Activated naive CD8-positive, alpha-beta T cell treated with anti-CD3 and anti-CD28 coated beads, Interleukin-2, amount 50 U/mL, for 24 hours (primary cell): ENCODE data around the gene ACD.
A peak's percentile ranks its signal among the peaks of the same experiment; 100 is the strongest.

Source experiments
- ATAC-seq: fragments of 150-1000 bp; cut with Tn5 transposase; one replicate; pipeline ENCODE4 v1.10.0; 2021
- DNase-seq: peaks from one replicate; pipeline ENCODE4 v3.0.0; 2021
- H3K27ac Mint-ChIP-seq: one replicate; pipeline ENCODE4 v1.8.0; 2021; ENCODE audit warnings: mild to moderate bottlenecking, mixed read lengths
- H3K27me3 Mint-ChIP-seq: one replicate; pipeline ENCODE4 v1.8.0; 2021; ENCODE audit warnings: mixed read lengths
- H3K36me3 Mint-ChIP-seq: one replicate; pipeline ENCODE4 v1.8.0; 2021; ENCODE audit warnings: low read depth, mixed read lengths
- H3K4me1 Mint-ChIP-seq: one replicate; pipeline ENCODE4 v1.8.0; 2021; ENCODE audit warnings: mixed read lengths
- H3K4me3 Mint-ChIP-seq: one replicate; pipeline ENCODE4 v1.8.0; 2021; ENCODE audit warnings: mild to moderate bottlenecking, moderate library complexity, mixed read lengths
- H3K9me3 Mint-ChIP-seq: one replicate; pipeline ENCODE4 v1.8.0; 2021; ENCODE audit warnings: mixed read lengths

ACD gene

DNA sequence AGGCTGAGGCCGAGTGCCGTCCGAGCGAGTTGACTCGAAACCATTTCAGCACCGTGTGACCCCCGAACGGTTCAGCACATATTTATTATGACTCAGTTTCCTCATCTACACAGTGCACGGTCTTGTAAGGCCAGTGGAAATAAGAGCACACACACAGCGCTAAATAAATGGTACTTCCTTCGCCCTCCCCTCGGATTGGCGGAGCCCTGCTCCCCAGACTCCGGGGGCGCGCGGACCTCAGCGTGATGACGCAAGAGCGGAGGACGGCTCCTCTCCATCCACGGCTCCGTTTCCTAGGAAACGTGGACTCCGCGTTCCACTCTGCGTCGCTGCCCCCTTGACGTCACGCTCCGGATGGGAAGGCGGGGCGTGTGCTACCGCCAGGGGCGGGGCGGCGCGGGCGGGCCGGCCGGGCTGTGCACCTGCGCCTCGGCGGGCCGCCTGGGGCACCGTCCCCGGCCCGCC is 536 bp upstream of the ACD start, which contains the start of gene PARD6A:
Gene PARD6A (plus strand): TSS at position 397 of the 465 bp plus-strand sequence. CDS start 79 bp downstream, outside the sequence.
- peaks cover 11% of the 10 kb centered on the region for H3K36me3 Mint-ChIP-seq
- ATAC-seq (peak; percentile 83), DNase-seq (peak; percentile 96)
- peaks cover 22% of the 10 kb centered on the region for H3K4me1 Mint-ChIP-seq
- peak within 1 kb of the TSS; percentile 96 for H3K27ac Mint-ChIP-seq
- H3K27me3 Mint-ChIP-seq: no peaks in the 10 kb centered on the region
- no peaks in the 10 kb centered on the region for H3K9me3 Mint-ChIP-seq
- H3K4me3 Mint-ChIP-seq: peak within 1 kb of the TSS; percentile 92

DNA sequence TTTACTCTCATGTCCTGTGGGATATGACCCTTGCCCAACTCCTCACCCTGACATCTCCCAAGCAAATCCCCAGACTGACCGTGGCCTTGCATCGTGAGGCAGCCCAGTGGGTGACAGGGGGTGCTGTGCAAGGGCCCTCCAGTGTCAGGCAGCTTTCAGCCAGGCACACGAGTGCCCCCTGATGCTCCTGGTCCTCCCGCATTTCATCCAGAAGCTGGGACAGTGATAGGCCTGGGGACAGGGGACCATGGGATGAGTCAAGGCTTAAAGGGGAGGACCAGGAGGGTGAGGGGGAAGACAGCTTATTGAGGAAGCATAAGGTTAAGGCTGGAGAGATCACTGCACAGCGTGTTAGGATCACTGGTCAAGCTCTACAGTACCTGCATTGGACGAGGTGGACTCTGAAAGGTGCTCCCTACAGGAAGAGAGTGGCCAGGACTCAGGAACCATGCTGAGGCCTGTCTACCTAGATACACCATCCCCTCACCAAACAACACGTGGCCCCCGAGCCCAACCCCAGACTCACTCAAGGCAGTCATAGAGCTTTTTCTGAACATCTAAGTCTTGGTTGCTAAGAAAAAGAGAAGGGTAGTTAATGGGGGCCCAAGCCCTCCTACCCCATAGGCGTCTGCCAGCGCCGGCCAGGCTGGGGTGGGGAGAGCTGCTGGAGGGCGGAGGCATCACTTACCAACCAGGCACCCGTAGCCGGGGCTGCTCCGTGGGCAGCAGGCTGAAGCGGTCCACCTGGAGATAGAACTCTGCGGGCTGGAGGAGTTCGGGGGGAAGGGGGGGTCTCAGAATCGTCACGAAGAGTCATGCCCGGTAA is 998 bp downstream of the ACD start:
- Mint-ChIP-seq H3K27me3 (no peaks in the 10 kb centered on the region), H3K36me3 (peaks cover 12% of the 10 kb centered on the region), H3K4me3 (peak overlapping the region; percentile 92), H3K4me1 (peaks cover 18% of the 10 kb centered on the region), H3K9me3 (no peaks in the 10 kb centered on the region), H3K27ac (peak overlapping the region; percentile 72)
- DNase-seq (no peak), ATAC-seq (no peak)

DNA sequence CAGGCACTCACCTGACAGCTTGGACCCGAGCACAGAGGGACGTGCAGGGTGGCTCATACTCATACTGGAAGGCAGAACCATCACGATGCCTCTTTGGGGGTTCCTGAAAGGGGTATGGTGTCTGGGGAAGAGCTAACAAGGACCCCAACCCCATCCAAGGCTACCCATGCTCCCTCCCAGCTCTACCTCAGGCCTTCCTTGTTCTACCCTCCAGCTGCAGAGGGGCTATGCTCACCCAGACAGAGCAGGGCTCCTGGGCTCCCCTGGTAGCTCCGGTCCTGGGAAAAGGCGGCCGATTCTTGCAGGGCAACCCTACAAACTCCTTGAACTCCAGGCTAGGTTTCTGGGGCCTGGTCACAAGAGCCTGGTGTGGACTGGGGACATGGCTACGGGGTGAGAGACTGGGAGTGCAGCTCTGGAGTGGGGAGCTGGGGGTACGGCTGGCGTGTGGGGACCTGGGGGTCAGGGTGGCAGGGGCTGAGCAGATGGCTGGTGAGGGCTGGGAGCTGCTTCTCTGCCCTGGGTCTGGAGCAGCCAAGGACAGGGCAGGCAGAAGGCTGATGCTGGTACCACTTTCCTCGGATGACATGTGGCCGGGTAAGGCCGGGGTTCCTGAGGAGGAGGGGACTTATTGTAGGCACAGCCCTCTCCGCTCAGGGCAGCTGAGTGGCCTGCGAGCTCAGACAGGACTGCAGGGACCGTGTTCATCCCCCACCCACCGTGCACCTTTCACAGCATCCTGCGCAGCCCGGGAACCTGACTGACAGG is 2.1 kb downstream of the ACD start:
- Mint-ChIP-seq H3K36me3 (peaks cover 12% of the 10 kb centered on the region), H3K27ac (no peak overlapping the region)

DNA sequence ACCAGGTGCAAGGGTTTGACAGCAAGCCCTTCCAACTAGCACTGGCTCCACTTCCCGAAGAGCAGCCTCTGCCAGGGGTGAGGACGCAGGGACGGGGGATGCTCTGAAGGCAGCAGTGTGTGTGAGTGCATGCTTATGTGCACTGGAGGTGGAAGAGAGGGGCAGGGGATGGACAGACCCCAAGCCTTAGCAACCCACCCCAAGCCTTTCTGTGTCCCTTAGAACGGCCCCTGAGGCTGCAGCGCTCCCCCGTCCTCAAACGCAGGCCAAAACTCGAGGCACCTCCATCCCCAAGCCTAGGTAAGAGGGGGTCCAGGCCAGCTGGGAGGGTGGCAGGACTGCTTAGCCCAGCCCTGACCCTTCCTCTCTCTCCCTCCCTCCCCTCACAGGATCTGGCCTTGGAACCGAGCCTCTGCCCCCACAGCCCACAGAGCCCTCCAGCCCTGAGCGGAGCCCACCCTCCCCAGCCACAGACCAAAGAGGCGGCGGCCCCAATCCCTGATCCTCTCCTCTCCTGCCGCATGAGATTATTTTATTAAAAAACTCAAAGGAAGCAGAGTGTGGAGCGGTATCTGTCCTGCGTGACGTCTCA is 2.9 kb downstream of the ACD start:
- Mint-ChIP-seq H3K27ac (no peak overlapping the region), H3K27me3 (no peaks in the 10 kb centered on the region), H3K36me3 (peaks cover 14% of the 10 kb centered on the region), H3K4me3 (no peak overlapping the region), H3K4me1 (peaks cover 18% of the 10 kb centered on the region), H3K9me3 (no peaks in the 10 kb centered on the region)
- no peak for ATAC-seq
- DNase-seq: no peak

More for the DNA sequence above, 2.1 kb downstream of the ACD start:
- DNase-seq (no peak), ATAC-seq (no peak)
- Mint-ChIP-seq H3K27me3 (no peaks in the 10 kb centered on the region), H3K9me3 (no peaks in the 10 kb centered on the region), H3K4me1 (peaks cover 18% of the 10 kb centered on the region), H3K4me3 (no peak overlapping the region)

DNA sequence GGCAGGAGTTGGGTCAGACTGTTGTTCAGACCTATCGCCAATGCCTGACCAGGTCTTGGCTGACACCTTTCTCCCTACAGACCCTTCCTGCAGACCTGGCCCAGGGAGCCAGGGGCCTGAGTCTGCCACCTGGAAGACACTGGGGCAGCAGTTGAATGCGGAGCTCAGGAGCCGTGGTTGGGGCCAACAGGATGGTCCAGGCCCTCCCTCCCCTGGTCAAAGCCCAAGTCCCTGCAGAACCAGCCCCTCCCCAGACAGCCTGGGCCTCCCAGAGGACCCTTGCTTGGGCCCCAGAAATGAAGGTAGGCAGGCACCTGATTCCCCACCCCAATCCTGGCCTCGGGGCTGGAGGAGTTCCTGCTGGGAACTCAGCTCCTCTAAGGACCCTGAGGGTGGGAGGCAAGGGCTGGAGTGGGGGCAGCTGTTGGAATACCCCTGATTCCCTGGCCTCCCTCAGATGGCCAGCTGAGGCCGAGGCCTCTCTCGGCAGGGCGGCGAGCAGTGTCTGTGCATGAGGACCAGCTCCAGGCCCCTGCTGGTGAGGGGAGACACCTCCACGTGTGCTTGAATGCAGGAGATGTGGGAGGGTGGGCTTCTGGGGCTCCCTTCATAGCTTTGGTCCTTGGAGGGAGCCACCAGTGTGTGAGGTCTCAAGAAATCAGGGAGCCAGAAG is 3.6 kb downstream of the ACD start:
- Mint-ChIP-seq H3K4me1 (peaks cover 14% of the 10 kb centered on the region), H3K4me3 (no peak overlapping the region), H3K27ac (no peak overlapping the region), H3K9me3 (no peaks in the 10 kb centered on the region), H3K27me3 (no peaks in the 10 kb centered on the region), H3K36me3 (peaks cover 19% of the 10 kb centered on the region)
- ATAC-seq (no peak), DNase-seq (no peak)

DNA sequence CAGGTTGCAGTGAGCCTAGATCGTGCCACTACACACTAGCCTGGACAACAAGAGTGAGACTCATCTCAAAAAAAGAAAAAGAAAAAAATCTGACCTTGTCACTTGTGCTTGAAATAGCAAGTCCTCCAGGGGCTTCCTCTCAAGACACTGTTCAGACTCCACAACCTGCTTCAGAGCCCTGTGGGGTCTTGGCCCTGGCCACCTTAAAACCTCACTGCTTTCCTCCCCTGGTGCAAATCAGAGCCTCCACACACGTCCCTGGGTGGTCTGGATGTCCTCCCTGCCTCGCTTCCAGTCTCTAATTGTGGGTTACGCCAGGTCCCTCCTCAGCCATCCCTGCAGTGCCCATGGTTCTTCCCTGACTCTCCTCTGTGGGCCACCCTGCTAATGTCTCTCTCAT is 4.7 kb downstream of the ACD start:
- H3K4me1 Mint-ChIP-seq: peaks cover 9% of the 10 kb centered on the region
- no peaks in the 10 kb centered on the region for H3K27me3 Mint-ChIP-seq
- H3K4me3 Mint-ChIP-seq: no peak overlapping the region
- H3K9me3 Mint-ChIP-seq: no peaks in the 10 kb centered on the region
- DNase-seq (no peak), ATAC-seq (no peak)
- H3K27ac Mint-ChIP-seq: peak overlapping the region; percentile 48
- H3K36me3 Mint-ChIP-seq: peaks cover 25% of the 10 kb centered on the region

DNA sequence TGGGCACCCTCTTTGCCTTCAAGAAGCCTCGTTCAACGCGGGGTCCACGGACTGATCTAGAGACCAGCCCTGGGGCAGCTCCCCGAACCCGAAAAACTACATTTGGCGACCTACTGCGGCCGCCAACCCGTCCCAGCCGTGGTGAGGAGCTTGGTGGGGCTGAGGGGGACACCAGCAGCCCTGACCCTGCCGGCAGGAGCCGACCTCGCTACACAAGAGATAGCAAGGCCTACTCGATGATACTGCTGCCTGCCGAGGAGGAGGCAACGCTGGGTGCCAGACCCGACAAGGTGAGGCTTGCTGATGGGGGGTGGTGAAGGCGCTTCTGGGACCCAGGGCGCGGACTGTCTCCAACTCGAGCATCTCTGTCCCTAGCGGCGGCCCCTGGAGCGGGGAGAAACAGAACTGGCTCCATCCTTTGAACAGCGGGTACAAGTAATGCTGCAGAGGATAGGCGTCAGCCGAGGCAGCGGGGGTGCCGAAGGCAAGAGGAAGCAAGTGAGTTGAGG is 5.6 kb downstream of the ACD start:
- Mint-ChIP-seq H3K27ac (no peak overlapping the region), H3K4me3 (no peak overlapping the region), H3K9me3 (no peaks in the 10 kb centered on the region), H3K27me3 (no peaks in the 10 kb centered on the region), H3K36me3 (peaks cover 27% of the 10 kb centered on the region), H3K4me1 (peaks cover 7% of the 10 kb centered on the region)
- DNase-seq: no peak
- ATAC-seq: no peak

DNA sequence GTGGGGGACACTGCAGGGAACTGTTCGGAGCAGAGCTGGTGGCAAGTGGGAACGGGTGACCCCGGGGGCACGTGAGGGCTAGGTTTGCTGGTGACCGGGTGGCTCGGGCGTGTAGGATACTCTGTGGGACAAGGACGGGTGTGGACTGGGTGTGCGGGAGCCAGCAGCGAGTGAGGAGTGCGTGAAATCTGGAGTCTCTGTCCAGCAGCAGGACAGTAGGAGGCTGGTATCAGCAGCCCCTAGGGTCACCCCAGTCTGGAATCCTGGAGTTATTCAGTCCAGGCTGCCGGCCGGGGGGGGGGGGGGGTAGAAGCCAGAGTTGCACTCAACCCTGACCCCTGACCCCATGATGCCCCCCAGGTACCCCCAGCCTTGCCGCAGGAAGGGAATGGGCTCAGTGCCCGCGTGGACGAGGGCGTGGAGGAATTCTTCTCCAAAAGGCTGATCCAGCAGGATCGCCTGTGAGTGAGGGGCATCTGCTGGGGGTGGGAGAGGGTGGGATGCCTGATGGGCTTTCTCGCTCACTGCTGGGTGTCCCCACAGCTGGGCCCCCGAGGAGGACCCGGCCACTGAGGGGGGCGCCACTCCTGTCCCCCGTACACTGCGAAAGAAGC is 6.2 kb downstream of the ACD start:
- no peak overlapping the region for H3K4me3 Mint-ChIP-seq
- DNase-seq: no peak
- peaks cover 4% of the 10 kb centered on the region for H3K4me1 Mint-ChIP-seq
- H3K27ac Mint-ChIP-seq: no peak overlapping the region
- H3K9me3 Mint-ChIP-seq: no peaks in the 10 kb centered on the region
- no peaks in the 10 kb centered on the region for H3K27me3 Mint-ChIP-seq
- ATAC-seq: no peak
- peaks cover 24% of the 10 kb centered on the region for H3K36me3 Mint-ChIP-seq

DNA sequence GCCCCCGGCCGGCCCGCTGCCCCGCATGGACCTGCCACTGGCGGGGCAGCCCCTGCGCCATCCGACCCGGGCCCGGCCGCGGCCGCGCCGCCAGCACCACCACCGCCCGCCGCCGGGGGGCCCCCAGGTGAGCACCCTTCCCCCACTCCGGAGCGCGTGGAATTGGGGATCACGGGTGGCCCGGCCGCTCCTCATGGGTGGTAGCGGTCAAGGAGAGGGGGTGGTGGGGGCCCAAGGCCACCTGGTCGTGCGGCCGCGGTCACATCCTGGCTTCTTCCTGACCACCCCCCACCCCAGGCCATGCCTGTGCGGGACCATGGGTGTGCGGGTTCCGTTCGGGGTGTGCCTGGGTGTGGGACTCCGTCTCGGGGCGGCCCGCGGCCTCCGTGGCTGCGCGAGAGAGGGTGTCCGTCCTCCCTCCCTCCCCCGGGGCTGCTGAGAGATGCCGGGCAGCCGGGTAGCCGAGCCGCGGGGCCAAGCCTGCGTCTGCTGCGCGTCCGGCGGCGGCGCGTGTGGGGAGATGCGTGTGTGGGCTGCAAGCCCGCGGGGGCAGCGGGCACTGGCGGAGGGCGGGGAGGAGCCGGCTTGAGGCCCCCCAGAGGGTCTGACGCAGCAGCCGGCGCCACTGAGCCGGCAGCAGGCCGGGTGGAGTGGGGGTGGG is 6.8 kb downstream of the ACD start:
- H3K9me3 Mint-ChIP-seq: no peaks in the 10 kb centered on the region
- H3K4me3 Mint-ChIP-seq: no peak overlapping the region
- no peak for ATAC-seq
- no peaks in the 10 kb centered on the region for H3K27me3 Mint-ChIP-seq
- no peak for DNase-seq
- no peak overlapping the region for H3K27ac Mint-ChIP-seq
- peaks cover 24% of the 10 kb centered on the region for H3K36me3 Mint-ChIP-seq
- no peaks in the 10 kb centered on the region for H3K4me1 Mint-ChIP-seq

DNA sequence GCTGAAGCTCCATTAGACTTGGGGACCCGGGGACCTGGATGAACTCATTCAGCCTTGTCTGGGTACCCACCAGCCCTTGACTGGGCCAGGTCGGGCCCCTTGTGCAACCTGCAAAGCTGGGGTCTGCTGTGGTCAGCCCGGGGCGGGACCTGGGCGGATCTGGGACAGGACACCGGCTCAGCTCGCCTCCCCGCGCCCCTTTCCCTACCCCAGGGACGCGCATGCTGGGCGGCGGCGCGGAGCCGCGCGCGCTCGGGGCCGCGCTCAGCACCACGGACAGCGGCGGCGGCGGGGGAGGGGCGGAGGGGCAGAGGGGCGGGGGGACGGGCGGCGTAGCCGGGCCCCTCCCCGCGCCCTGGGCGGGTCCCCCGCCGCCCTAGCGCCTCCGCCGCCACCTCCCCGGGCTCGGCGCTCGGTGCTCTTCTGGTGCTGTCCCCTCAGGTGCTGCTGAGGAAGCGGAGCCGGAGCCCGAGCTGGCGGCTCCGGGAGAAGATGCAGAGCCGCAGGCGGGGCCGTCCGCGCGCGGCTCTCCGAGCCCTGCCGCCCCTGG is 7.4 kb downstream of the ACD start:
- no peaks in the 10 kb centered on the region for H3K9me3 Mint-ChIP-seq

DNA sequence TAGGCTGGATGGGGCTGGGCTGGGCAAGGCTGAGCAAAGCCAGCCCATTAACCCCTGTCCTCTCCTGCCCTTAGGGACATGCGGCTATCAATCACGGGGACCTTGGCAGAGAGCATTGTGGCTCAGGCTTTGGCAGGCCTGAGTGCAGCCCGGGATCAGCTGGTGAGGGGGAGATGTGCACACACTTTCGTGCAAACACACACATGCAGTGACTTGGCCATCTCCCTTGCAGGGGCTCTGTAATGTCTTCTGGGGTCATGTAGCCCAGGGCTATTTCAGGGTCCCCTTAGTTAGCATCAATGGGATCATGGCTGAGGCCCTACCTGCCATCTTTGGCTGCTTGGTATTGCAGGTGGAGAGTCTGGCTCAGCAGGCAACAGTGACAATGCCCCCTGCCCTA is 8.2 kb downstream of the ACD start:
- no peaks in the 10 kb centered on the region for H3K27me3 Mint-ChIP-seq
- H3K36me3 Mint-ChIP-seq: peaks cover 25% of the 10 kb centered on the region

More for the DNA sequence above, 7.4 kb downstream of the ACD start:
- no peaks in the 10 kb centered on the region for H3K27me3 Mint-ChIP-seq
- no peak for DNase-seq
- no peaks in the 10 kb centered on the region for H3K4me1 Mint-ChIP-seq
- no peak overlapping the region for H3K27ac Mint-ChIP-seq
- peaks cover 24% of the 10 kb centered on the region for H3K36me3 Mint-ChIP-seq
- H3K4me3 Mint-ChIP-seq: no peak overlapping the region
- ATAC-seq: no peak

DNA sequence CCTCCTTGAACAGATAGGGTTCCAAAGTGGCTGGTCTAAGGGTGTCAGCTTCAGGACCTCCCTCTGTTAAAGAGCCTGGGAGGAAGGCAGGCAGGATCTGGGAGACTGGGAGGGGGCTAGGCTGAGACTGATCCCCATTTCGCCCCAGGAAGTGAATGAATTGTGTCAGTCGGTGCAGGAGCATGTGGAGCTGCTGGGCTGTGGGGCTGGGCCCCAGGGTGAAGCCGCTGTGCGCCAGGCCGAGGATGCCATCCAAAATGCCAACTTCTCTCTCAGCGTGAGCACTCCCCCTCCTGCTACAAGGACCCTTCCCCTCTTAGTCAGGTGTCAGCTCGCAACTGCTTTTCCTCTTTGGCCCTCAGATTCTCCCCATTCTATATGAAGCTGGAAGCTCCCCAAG is 9.0 kb downstream of the ACD start:
- H3K36me3 Mint-ChIP-seq: peaks cover 25% of the 10 kb centered on the region
- H3K27ac Mint-ChIP-seq: no peak overlapping the region

More for the DNA sequence above, 8.2 kb downstream of the ACD start:
- ATAC-seq: no peak
- Mint-ChIP-seq H3K4me3 (no peak overlapping the region), H3K9me3 (no peaks in the 10 kb centered on the region), H3K4me1 (no peaks in the 10 kb centered on the region), H3K27ac (no peak overlapping the region)
- no peak for DNase-seq

DNA sequence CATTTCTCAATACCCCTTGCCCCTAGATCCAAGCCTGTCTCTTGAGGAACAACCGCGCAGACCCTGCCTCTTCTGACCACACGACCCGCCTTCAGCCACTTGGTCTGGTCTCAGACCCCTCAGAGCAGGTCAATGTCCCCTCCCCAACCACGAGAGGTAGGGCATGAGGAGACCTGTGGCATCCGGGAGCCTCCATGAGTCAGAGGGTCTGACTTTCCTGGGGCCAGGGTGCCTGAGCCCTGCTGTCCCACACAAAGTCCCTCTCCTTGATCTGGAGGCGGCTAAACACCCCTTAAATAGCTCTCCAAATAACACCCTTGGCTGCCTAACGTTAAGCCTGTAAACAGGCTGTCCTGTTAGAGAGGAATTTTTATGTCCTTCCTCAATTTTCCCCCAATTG is 10.0 kb downstream of the ACD start:
- peaks cover 20% of the 10 kb centered on the region for H3K36me3 Mint-ChIP-seq
- DNase-seq (no peak), ATAC-seq (no peak)
- no peaks in the 10 kb centered on the region for H3K9me3 Mint-ChIP-seq
- no peaks in the 10 kb centered on the region for H3K27me3 Mint-ChIP-seq
- peaks cover 7% of the 10 kb centered on the region for H3K4me1 Mint-ChIP-seq
- no peak overlapping the region for H3K27ac Mint-ChIP-seq
- H3K4me3 Mint-ChIP-seq: no peak overlapping the region

More for the DNA sequence above, 9.0 kb downstream of the ACD start:
- H3K27me3 Mint-ChIP-seq: no peaks in the 10 kb centered on the region
- H3K4me1 Mint-ChIP-seq: peaks cover 3% of the 10 kb centered on the region
- DNase-seq: no peak
- ATAC-seq: no peak
- no peaks in the 10 kb centered on the region for H3K9me3 Mint-ChIP-seq
- H3K4me3 Mint-ChIP-seq: no peak overlapping the region
